ENCODE measurements around the gene GNG14.
"Not testable (repeated sequence)": the region's sequence is repeated elsewhere in the genome, so short reads cannot be mapped to it uniquely, and the experiment has no call there.

Gene GNG14

DNA sequence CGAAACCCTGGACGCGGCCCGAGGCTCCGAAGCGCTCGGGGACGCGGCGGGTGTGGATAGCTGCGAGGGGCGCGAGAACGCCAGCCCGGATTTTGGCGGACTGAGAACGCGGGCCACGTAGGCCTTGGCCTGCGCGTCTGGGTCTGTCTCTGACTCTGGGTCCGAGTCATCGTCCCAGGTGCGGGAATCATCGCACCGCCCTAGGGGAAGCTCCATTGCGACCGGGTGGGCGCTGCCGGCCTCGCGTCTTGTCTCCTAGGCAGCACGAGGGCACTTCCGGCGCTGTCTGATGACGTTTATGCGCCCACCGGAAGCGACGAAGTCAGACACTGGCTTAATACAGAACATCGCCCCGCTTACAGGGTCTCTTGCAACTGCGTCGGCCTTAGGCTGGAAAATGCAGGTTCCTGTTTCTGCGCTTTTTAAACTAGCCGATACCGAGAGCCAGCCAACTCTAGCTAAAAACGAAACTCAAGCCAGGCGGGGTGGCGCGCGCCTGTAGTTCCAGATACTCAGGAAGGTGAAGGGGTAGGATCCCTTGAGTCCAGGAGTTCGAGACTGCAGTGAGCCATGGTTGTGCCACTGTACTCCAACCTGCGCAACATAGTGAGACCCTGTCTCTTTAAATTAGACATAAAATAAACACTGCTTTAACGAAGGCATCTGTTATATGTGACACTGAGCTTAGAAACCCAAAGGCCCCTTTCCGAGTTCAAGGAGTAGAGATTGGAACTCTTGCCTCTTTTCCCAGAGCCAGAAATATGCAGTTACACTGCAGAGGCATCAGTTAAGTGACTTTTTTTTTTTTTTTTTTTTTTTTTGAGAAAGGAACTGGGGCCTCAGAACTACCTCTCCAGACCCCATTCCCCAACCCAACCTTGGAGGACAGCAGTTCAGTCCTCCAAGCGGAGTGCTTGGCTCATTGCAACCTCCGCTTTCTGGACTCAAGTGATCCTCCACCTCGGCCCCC is 8.9 kb downstream of the GNG14 start, which contains the start of gene FBXW9:
Gene FBXW9 (minus strand): TSS at position 266 of the 970 bp plus-strand sequence. CDS start 50 bp downstream, at position 216.
- DNase-seq (ENCODE audit: low spot score): peak; percentile 97

DNA sequence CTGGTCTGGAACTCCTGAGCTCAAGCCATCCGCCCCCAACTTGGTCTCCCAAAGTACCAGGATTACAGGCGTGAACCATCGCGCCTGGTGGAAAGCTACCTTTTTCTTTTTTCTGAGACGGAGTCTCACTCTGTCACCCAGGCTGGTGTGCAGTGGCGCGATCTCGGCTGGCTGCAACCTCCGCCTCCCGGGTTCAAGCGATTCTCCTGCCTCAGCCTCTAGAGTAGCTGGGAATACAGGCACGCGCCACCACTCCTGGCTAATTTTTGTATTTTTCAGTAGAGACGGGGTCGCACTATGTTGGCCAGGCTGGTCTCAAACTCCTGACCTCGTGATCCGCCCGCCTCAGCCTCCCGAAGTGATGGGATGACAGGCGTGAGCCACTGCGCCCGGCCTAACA is 9.6 kb downstream of the GNG14 start:
- not testable (repeated sequence) for DNase-seq (ENCODE audit: low spot score)

DNA sequence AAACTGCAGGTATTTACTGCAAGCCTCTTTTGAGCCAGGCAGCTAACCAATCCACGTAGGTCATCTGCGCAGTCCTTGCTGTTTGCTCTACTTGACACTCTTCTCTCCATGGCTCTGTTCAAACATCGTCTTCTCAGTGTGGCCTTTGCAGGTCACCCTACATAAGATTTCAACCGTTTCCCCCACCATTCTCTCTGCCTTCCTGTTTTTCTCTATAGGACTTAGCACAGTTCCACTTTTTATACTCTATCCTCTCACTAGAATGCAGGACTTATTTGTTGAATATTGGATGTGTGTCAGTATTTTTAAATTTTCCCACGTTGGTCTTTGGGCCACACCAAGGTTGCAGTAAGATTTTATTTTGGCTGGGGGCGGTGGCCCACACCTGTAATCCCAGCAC is 10.3 kb downstream of the GNG14 start:
- no peak for DNase-seq (ENCODE audit: low spot score)

DNA sequence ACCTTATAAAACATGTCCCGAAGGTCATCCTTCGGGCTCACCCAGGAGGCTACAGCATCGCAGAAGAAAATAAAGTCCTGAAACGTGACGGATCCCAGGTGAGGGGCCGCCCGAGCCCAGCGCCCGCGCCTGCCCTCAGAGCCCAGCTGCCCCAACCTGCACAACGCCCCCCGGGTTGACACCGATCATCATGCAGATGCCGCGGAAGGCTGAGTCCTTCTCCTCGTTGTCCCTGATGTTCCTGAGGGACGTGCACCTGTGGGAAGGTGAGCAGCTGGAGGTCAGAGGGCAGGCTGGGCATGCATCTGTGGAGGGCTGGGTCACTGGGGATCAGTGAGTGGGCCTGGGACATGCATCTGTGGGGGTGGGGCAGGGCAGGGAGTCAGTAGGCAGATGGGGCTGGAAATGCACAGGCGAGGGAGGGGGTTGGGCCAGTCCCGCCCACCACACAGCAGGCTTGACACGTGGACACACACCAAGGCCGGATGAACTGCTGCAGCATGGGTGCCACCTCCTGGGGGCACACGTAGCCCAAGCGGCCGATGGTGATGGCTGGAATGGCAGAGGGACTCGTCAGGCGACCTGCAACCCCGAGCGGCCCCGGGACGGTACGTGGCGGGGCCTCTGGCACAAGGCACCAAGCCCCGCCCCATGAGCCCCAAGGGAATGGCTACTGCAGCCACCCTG is 13.9 kb downstream of the GNG14 start:
- no peak for DNase-seq (ENCODE audit: low spot score)

DNA sequence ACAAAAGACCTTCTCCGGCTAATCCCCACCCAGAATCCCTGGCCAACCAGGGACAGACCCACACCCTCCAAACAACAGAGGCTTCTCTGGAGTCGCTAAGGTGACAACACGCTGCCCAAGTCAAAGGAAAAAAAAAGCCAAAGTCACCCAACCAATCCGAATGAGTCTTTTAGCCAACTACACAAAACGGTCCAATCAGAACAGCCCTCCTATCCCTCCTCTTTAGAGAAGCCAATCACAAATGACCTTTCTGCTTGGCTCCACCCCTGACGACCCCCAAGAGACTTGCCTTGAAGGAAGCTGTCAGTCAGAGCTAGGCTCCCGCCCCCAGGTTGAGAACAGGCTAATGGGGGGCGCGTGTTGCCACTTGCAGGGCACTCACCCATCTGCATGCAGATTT is 15.2 kb downstream of the GNG14 start:
- no peak for DNase-seq (ENCODE audit: low spot score)

DNA sequence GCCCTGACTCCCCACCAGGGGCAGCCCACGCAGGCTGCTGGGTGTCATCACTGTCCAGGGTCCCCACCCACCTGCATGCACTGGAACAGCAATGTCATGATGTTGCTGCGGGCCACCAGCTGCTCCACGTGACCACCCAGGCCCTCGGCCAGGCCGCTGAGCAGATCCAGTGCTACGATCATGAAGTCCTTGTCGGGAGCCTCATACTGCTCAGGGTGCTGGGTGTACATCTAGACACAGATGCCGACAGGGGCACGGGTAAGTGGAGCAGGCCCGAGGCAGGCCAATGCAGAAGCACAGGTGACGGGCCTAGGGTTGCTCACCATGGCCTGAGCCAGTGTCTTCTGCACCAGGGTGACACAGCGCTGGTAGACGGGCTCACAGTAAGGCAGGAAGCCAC is 17.4 kb downstream of the GNG14 start:
- no peak for DNase-seq (ENCODE audit: low spot score)

DNA sequence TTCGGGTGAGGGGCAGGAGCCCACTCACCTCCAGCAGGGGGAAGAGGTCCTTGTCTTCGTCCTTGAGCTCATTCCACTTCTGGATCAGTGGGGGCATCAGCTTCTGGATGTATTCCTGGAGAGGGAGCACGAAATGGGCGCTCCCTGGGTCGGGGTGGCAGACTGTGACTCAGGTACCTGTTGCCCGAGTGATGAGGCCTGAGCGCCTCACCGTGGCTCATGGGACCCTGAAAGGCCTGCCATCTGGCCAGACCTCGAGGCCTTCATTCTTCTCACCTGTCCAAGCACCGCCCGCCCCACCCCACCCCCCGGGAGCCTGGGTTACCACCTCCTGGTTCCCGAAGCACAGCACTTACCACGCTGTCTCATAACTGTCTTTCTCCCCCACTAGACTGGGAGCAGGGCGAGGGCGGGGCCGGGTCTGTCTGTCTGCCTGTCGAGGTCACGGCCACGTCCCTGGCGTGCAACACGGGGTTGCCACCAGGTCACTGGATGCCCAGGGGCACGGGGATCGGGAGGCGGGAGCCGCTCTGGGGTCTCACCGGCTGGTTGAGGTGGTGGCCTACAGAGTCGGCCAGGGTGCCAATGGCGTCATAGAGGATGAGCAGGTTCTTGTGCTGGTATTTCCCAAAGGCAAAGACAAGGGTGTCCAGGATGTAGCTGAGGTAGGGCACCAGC is 18.0 kb downstream of the GNG14 start:
- DNase-seq (ENCODE audit: low spot score): no peak

DNA sequence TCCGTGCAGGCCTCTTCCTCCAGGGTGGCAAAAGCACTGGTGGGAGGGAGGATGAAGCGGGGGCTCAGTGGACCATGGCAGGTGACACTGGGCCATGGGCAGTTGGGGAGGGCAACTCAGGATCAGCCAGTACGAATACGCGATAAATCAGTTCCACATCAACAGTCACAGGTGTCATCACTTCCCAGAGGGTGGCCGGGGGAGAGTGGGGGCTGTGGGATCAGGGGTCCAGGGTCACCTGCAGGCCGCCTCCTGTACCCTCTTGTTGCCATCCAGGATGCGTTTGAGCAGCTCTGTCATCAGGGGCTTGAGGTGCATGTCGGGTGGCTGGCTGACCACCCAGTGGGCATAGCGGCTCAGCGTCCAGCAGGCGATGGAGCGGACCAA is 18.5 kb downstream of the GNG14 start:
- no peak for DNase-seq (ENCODE audit: low spot score)

DNA sequence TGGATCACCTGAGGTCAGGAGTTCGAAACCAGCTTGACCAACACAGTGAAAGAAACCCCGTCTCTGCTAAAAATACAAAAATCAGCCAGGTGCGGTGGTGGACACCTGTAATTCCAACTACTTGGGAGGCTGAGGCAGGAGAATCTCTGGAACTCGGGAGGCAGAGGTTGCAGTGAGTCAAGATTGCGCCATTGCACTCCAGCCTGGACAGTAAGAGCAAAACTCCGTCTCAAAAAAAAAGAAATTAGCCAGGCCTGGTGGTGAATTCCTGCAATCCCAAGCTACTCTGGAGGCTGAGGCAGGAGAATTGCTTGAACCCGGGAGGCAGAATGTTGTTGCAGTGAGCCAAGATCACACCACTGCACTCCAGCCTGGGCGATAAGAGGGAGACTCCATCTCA is 20.8 kb downstream of the GNG14 start:
- no peak for DNase-seq (ENCODE audit: low spot score)

DNA sequence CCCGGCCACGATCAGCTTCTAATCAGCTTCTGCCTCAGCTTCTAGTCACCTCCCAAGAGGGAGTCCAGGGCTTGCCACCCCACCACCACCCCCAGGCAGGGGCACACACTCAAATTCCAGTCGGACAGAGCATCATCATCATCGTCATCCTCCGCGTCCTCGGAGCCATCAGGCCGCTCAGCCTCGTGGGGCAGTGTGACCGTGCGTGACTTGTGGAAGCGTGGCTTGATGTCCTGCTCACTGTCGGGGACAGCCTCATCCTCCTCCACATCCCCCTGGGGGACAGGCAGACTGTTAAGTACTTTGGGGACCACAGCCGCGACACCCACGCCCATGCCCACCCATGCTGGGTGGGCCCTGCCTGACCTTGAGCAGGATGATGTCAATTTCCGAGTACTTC is 23.4 kb downstream of the GNG14 start:
- DNase-seq (ENCODE audit: low spot score): no peak

DNA sequence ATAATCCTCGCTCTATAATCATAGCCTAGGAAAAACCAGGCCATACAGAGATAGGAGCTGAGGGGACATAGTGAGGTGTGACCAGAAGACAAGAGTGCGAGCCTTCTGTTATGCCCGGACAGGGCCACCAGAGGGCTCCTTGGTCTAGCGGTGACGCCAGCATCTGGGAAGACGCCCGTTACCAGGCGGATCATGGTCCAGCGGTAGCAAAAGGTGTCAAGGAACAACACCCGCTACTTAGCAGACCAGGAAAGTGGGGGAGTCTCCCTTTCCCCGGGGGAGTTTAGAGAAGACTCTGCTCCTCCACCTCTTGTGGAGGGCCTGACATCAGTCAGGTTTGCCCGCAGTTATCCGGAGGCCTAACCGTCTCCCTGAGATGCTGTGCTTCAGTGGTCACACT is 24.3 kb downstream of the GNG14 start:
- not testable (repeated sequence) for DNase-seq (ENCODE audit: low spot score)

DNA sequence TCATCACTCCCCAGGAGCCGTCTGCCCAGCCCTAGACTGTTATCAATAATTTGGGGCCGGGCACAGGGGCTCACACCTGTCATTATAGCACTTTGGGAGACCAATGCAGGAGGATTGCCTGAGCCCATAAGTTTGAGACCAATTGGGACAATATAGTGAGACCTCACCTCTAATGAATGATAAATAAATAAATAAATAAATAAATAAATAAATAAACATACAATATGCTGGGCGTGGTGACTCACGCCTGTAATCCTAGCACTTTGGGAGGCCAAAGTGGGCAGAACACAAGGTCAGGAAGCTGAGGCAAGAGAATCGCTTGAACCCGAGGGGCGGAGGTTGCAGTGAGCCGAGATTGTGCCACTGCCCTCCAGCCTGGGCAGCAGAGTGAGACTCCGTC is 25.5 kb downstream of the GNG14 start:
- not testable (repeated sequence) for DNase-seq (ENCODE audit: low spot score)

DNA sequence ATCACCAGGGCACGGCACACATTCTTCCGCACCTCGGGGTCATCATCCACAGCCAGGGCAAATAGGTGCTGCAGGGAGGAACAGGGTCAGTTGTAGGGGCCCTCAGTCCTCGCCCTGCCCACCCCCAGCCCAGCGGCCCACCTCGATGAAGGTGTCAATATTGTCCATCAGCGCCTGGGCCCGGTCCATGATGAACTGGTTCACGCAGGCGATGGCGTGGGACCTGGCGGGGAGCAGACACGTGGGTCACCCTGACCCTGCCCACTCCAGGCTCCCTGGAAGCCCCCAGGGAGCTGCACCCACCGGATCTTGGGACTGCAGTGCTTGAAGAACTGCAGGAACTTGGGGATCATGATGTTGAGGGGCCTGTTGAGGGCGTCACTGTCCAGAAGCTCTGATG is 27.3 kb downstream of the GNG14 start:
- no peak for DNase-seq (ENCODE audit: low spot score)

DNA sequence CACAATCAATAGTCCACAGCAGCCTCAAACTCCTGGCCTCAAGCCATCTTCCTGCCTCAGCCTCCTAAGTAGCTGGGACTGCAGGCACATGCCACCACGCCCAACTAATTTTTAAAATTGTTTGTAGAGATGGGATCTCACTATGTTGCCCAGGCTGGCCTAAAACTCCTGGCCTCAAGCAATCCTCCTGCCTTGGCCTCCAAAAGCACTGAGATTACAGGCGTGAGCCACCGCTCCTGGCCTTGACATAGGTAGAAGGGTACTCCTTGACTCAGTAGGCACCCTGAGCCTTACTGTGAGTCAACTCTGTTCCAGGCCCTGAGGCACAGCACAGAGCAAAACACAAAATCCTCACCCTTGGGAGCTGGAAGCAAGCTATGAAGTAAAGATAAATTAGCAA is 28.1 kb downstream of the GNG14 start:
- no peak for DNase-seq (ENCODE audit: low spot score)

DNA sequence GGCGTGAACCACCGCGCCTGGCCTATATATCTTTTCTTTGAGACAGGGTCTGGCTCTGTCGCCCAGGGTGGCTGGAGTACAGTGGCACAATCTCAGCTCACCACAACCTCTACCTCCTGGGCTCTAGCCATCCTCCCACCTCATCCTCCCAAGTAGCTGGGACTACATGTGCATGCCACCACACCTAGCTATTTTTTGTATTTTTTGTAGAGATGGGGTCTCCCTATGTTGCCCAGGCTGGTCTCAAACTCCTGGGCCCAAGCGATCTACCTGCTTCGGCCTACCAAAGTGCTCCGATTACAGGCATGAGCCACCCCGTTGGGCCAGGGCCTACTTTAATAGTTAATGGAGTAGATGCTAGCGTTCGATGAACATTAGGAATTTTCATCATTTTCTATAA is 32.5 kb downstream of the GNG14 start:
- DNase-seq (ENCODE audit: low spot score): no peak

DNA sequence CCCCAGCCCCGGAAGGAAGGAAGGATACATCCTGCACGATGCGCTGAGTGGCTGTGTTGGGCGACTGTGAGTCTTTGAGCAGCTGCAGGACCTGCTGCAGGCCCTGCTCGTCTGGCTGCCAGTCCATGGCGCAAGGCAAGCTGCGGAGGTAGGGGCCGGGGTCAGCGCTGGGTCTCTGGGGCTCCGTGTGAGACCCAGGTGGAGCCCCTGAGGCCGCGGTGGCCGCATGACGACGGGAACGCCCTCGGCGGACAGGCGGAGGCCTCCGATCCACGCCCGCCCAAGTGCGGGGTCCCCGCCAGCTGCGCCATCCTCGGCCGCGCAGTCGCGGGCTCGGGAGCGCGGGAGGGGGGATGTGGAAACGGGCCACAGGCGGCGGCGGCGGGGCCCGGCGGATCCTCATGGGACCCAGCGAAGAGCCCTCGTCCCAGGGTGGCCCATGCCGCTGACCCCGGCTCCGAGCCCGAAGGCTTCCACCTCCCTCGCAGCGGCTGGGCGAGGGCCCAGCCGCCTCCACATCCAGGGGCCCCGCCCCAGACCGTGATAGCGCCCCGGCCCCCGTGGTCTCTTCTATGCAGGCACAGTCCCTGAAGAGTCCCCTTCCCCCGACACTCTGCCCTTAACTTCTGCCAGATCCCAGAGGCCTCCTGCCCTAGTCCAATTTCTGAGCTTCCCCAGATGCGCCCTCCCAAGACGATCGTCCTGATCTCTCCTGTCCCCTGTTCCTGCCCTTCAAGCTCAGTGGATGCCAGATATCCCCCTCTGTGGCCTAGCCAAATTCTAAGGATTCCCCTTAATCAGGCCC is 33.3 kb downstream of the GNG14 start:
- DNase-seq (ENCODE audit: low spot score): no peak

DNA sequence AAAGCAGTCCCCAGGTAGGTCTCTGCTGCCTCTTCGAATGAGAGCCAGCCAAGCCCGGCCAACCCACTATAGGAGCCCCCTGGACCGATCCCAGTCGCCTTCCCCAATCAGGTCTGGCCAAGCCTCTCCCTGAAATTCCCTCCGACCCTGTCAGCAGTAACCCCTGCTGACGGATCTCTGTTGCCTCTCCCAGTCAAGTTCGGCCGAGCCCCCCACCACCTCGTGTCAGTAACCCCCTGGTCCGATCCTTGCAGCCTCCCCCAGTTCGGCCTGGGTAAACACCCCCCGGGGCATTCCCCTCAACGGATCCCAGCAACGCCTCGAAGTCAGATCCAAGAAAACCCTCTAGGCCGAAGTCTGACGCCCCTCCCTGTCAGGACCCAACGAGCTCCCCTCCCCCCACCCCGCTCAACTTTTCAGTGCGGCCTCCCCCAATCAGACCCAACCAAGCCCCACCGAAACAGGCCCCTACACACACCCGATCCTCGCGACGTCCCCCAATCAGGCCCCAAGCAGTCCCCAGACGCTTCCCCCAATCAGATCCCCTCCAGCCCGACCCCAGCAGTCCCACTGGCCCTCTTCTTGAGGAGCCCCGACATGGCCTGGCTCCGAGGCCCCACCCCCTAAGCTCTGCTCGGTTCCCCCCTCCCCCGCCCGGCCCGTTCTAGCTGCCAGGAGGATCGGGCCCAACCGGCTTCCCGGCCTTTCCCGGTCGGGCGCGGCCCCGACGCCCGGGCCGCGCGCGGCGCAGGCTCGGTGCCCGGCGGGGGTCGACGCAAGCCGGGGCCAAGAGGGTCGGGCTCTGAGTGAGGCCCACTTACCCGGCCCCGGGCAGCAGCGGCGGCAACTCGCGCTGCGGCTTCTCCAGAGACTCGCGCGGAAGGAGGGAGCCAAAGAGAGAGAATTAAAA is 34.1 kb downstream of the GNG14 start:
- peak; percentile 49 for DNase-seq (ENCODE audit: low spot score)

DNA sequence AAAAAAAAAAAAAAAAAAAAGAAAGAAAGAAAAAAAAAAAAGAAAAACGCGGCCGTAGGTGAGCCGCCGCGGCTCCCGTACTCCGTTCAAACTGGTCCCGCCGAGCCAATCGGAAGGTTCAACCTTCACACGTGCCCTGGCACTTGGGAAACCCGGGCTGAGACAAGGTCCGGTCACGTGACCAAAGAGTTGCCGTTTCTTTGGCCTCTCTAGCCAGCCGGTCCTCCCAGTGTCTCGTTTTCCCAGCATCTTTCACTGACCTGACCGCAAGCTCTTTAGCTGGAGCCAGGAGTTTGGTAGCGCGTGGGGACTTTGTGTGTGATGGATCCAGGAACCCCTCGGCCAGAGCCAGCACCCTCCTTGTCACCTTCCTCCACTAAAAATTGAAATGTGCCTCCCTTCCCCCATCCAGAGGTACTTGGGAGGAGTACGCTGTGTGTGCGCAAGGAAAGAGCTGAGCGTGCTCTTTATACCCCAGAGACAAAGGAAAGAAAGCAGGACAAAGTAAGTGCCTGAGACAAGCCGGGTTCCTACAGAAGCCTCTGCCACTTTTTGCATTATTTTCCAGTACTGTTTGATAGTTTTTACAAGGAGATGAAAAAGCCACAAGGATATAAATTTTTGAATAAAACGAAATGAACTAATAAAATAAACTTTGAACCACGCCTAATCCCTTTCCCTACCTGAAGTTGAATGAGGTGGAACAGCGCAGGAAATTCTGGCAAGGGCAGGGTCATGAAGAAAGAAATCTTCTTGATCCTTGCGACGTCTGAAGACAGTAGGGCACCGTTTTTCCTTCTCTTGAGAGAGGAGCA is 35.0 kb downstream of the GNG14 start:
- DNase-seq (ENCODE audit: low spot score): peak; percentile 98

DNA sequence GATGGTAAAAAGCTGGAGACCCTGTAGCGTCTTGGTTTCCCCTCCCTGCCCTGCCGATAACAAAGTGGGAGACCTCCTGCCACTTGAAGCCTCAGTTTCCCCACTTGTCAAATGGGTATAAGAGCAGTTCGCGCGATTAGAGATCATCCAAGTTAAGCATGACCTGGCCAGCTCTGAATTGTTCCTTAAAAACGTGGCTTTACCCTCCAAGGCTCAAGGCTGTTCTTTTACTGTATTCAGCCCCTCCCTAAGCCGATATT is 35.5 kb downstream of the GNG14 start:
- DNase-seq (ENCODE audit: low spot score): no peak
